Endothelial cell of umbilical vein (primary cell): Measurements from ENCODE around the gene CFAP77. TPM values are rescaled to one million over a fixed set of nuclear protein-coding genes. Genes with fewer than 3 reads are reported as not detected.
A peak's percentile ranks its signal among the peaks of the same experiment; 100 is the strongest.

Experiments used
- BruUV-seq: library from RNA; stranded (reverse); fragments of 400-500 nt; replicated peaks from 2 replicates; lab custom pipeline; 2021; lab: Mats Ljungman, UMichigan
- CTCF ChIA-PET: fragments of 300-600, 350-600 bp; sonication (Branson Sonifier 250); formaldehyde crosslinking; loops from one replicate; lab custom pipeline; 2021; ENCODE audit warnings: antibody characterized with exemption, inconsistent platforms; lab: Charles Lee
- POLR2A ChIA-PET: fragments of 300-600, 350-600 bp; sonication (Branson Sonifier 250); formaldehyde crosslinking; loops from one replicate; lab custom pipeline; 2021; ENCODE audit warnings: antibody characterized with exemption, inconsistent platforms; lab: Charles Lee
- DNase-seq: peaks from one replicate; pipeline ENCODE4 v3.0.0-alpha.2; 2011; ENCODE audit warnings: low read depth, low spot score
- FAIRE-seq: peaks from 2 replicates; lab custom pipeline; 2011; peaks lifted over from hg19 to GRCh38; lab: Jason Lieb, UNC
- H2AFZ ChIP-seq: 2 replicates; pipeline ENCODE4 v1.6.0; 2012; ENCODE audit warnings: low read depth, low read length, control low read depth, inconsistent platforms
- H3K27ac ChIP-seq: 2 replicates; pipeline ENCODE4 v1.5.1; 2011; ENCODE audit warnings: low read depth, mild to moderate bottlenecking, control low read depth, low read length, moderate library complexity; ENCODE audit not compliant: insufficient read depth
- H3K27me3 ChIP-seq, 2 experiments: 2 replicates each; pipeline versions ENCODE4 v1.6.0 to v1.6.1; 2011; ENCODE audit warnings: low read length in 2 of 2, mixed read lengths in 1 of 2; ENCODE audit not compliant: control insufficient read depth in 2 of 2, insufficient read depth in 2 of 2
- H3K36me3 ChIP-seq, 2 experiments: 2 replicates in 1 of 2; 3 replicates in 1 of 2; pipeline ENCODE4 v1.5.1; 2011; ENCODE audit warnings: low read length in 2 of 2, mild to moderate bottlenecking in 1 of 2, moderate library complexity in 1 of 2; ENCODE audit not compliant: control insufficient read depth in 2 of 2, insufficient read depth in 2 of 2; ENCODE audit errors: extremely low read depth in 1 of 2
- H3K4me1 ChIP-seq: 3 replicates; pipeline ENCODE4 v1.5.1; 2011; ENCODE audit warnings: mild to moderate bottlenecking, low read length; ENCODE audit not compliant: control insufficient read depth, insufficient read depth; ENCODE audit errors: extremely low read depth
- H3K4me2 ChIP-seq: 2 replicates; pipeline ENCODE4 v1.6.1; 2011; ENCODE audit warnings: low read length, control low read depth, mixed read lengths; ENCODE audit not compliant: insufficient read depth
- H3K4me3 ChIP-seq, 3 experiments: fragments of 200-600 bp in 1 of 3; sonication (generic), shearing (Covaris generic) in 1 of 3; replicated peaks in 1 of 3; 2 replicates each; pipeline ENCODE4 v1.5.1; 2011 to 2016; ENCODE audit warnings: control low read depth in 3 of 3, low read length in 3 of 3, mild to moderate bottlenecking in 2 of 3, inconsistent platforms in 1 of 3, low read depth in 1 of 3, moderate library complexity in 1 of 3; ENCODE audit not compliant: insufficient read depth in 1 of 3
- H3K79me2 ChIP-seq: 2 replicates; pipeline ENCODE4 v1.6.0; 2012; ENCODE audit warnings: low read length, inconsistent platforms; ENCODE audit not compliant: control insufficient read depth, insufficient read depth
- H3K9ac ChIP-seq: replicated peaks from 2 replicates; pipeline ENCODE3; 2011; ENCODE audit warnings: low read length, control low read depth; ENCODE audit not compliant: insufficient read depth; ENCODE audit errors: extremely low read depth
- H3K9me1 ChIP-seq: replicated peaks from 3 replicates; pipeline ENCODE4 v1.6.0; 2011; ENCODE audit warnings: mild to moderate bottlenecking, low read length; ENCODE audit not compliant: control insufficient read depth, insufficient read depth; ENCODE audit errors: extremely low read depth
- H3K9me3 ChIP-seq: replicated peaks from 2 replicates; pipeline ENCODE4 v1.5.1; 2012; ENCODE audit warnings: low read length, inconsistent platforms; ENCODE audit not compliant: control insufficient read depth, insufficient read depth
- H4K20me1 ChIP-seq: replicated peaks from 2 replicates; pipeline ENCODE3; 2011; ENCODE audit warnings: mild to moderate bottlenecking, low read length; ENCODE audit not compliant: control insufficient read depth, insufficient read depth; ENCODE audit errors: extremely low read depth
- EZH2 ChIP-seq: IDR thresholded peaks from 2 replicates; pipeline ENCODE4 v1.6.1; 2012; ENCODE audit warnings: borderline replicate concordance, low read depth, mild to moderate bottlenecking, moderate library complexity, low read length, inconsistent platforms; ENCODE audit not compliant: severe bottlenecking
- MYC ChIP-seq: IDR thresholded peaks from one replicate; pipeline ENCODE4 v1.6.1; 2011; ENCODE audit warnings: mild to moderate bottlenecking, low read depth, low read length
- POLR2A ChIP-seq: IDR thresholded peaks from 2 replicates; pipeline ENCODE4 v1.6.1; 2012; ENCODE audit warnings: low read depth, mild to moderate bottlenecking, control low read depth, low read length
- POLR2AphosphoS5 ChIP-seq: IDR thresholded peaks from 2 replicates; pipeline ENCODE4 v1.6.1; 2012; ENCODE audit warnings: low read depth, mild to moderate bottlenecking, control low read depth, low read length, moderate library complexity; ENCODE audit not compliant: insufficient read depth
- dilution Hi-C: fragments of 300-500 bp; cut with MboI; formaldehyde crosslinking; loops from one replicate; pipeline ENCODE4 v1.15.0; 2019; ENCODE audit warnings: low sequenced_read_pairs; ENCODE audit not compliant: extremely low pct_ligation_motif_present
- intact Hi-C: fragments of 100-400 bp; cut with micrococcal nuclease; formaldehyde crosslinking; loops from one replicate; pipeline ENCODE4 v1.10.0; 2022
- polyA plus RNA-seq, 4 experiments: library from polyadenylated mRNA; depleted of rRNA in 3 of 4; stranded (reverse) in 3 of 4; unstranded in 1 of 4; fragments of >200 nt; gene quantifications; 2 replicates each; pipeline versions ENCODE4 v1.2.1 to v1.2.3, GENCODE V29; 2011 to 2012; ENCODE audit warnings: missing spikeins in 1 of 4
- total RNA-seq: library from RNA; stranded (reverse); gene quantifications from 2 replicates; pipeline ENCODE4 v1.2.3, GENCODE V29; 2021
- TF ChIP-seq, protein P1 (sequence below), 2 donors: IDR thresholded peaks; 1 replicate in 1 of 2; 2 replicates in 1 of 2; pipeline ENCODE4 v1.5.1; 2011; ENCODE audit warnings: low read length in 2 of 2, mild to moderate bottlenecking in 2 of 2, moderate library complexity in 2 of 2, control low read depth in 1 of 2, inconsistent platforms in 1 of 2, low read depth in 1 of 2; ENCODE audit not compliant: insufficient read depth in 1 of 2; ENCODE audit errors: extremely low read depth in 1 of 2

The CFAP77 gene
- total and polyA plus RNA-seq, 2 donors (not counting 3 experiments of a cell fraction or from before 2014, with no cell fraction given): not detected

DNA sequence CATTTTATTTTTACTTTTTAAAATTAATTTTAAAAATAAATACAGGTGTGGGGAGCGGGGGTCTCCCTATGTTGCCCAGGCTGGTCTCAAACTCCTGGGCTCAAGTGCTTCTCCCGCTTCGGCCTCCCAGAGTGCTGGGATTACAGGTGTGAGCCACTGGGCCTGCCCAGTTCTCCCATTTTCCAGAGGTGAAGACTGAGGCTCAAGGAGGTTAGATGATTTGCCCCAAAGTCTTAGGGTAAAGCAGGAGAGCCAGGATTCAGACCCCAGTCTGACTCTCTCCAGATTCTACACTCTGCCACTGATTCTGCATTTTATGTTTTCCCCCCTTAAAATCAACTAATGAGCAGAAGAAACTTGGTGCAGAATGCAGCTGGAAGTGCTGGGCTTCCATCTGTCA lies 36.9 kb downstream of the CFAP77 start:
- no peaks in the 10 kb centered on the region for H3K36me3 ChIP-seq
- peaks cover 5 to 11% of the 10 kb centered on the region in 2 experiments for H3K27me3 ChIP-seq
- POLR2A ChIA-PET: no interaction called here
- no peak overlapping the region for H3K9ac ChIP-seq
- FAIRE-seq (no peak), DNase-seq (no peak)
- no peaks in the 10 kb centered on the region for H3K9me3 ChIP-seq
- no peak overlapping the region for H2AFZ ChIP-seq
- no TSS peak for BruUV-seq
- H3K79me2 ChIP-seq: no peaks in the 10 kb centered on the region
- dilution Hi-C loops: no loop called here
- intact Hi-C loops: no loop called here
- no peak overlapping the region for H3K4me2 ChIP-seq
- no peak for TF ChIP-seq EZH2
- CTCF ChIA-PET: interaction anchor here (1.2 kb wide), 1 partner anchor 12 kb away, joined by 3 read pairs; no protein-coding TSS in a partner anchor
- H3K9me1 ChIP-seq: no peaks in the 10 kb centered on the region
- H4K20me1 ChIP-seq: no peaks in the 10 kb centered on the region
- no peak overlapping the region for H3K4me3 ChIP-seq
- H3K27ac ChIP-seq: no peak overlapping the region
- no peaks in the 10 kb centered on the region for H3K4me1 ChIP-seq

DNA sequence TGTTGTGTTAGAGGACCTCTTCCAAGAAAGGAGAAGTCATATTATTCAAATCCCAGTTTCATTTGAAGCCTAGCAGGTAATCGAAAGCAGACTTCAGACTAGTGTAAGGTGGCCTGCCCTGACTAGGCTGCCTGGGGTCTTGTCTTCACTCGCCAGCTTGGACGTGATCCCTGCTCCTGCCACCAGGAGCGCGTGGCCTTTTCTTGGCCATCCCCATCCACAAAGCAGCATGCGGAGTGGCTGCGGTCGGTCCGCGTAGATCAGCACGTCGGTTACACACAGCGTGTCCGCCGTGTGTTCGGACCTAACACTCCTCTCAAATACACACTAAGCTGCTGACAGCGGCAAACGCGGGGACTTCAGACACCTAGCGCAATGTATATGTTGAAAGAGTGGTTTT lies 37.3 kb downstream of the CFAP77 start:
- Histone ChIP-seq H3K9me1 (no peaks in the 10 kb centered on the region), H3K36me3 (no peaks in the 10 kb centered on the region), H3K4me1 (no peaks in the 10 kb centered on the region), H3K4me2 (no peak overlapping the region), H3K27ac (no peak overlapping the region), H3K79me2 (no peaks in the 10 kb centered on the region), H3K4me3 (no peak overlapping the region), H3K9me3 (no peaks in the 10 kb centered on the region), H4K20me1 (no peaks in the 10 kb centered on the region), H2AFZ (no peak overlapping the region), H3K27me3 (peaks cover 5 to 11% of the 10 kb centered on the region in 2 experiments), H3K9ac (no peak overlapping the region)
- no TSS peak for BruUV-seq
- TF ChIP-seq POLR2A: no peak
- TF ChIP-seq, protein P1, sequence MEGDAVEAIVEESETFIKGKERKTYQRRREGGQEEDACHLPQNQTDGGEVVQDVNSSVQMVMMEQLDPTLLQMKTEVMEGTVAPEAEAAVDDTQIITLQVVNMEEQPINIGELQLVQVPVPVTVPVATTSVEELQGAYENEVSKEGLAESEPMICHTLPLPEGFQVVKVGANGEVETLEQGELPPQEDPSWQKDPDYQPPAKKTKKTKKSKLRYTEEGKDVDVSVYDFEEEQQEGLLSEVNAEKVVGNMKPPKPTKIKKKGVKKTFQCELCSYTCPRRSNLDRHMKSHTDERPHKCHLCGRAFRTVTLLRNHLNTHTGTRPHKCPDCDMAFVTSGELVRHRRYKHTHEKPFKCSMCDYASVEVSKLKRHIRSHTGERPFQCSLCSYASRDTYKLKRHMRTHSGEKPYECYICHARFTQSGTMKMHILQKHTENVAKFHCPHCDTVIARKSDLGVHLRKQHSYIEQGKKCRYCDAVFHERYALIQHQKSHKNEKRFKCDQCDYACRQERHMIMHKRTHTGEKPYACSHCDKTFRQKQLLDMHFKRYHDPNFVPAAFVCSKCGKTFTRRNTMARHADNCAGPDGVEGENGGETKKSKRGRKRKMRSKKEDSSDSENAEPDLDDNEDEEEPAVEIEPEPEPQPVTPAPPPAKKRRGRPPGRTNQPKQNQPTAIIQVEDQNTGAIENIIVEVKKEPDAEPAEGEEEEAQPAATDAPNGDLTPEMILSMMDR (IDR thresholded peaks at IDR 0.05; ENCODE audit: extremely low read depth in 1 of 2, insufficient read depth in 1 of 2, low read depth in 1 of 2, low read length in 2 of 2): peak; percentile 7 to 40
- TF ChIP-seq MYC: no peak
- no peak for TF ChIP-seq POLR2AphosphoS5
- DNase-seq (no peak), FAIRE-seq (no peak)
- intact Hi-C loops: no loop called here
- dilution Hi-C loops: no loop called here
- CTCF ChIA-PET: interaction anchor here (1.2 kb wide), 1 partner anchor 11 kb away, joined by 3 read pairs; no protein-coding TSS in a partner anchor
- POLR2A ChIA-PET: no interaction called here
